Keratinocyte (primary cell): ENCODE results near the gene RSPH1. TPM values are rescaled to one million over a fixed set of nuclear protein-coding genes. Genes with fewer than 3 reads are reported as not detected.

Experiments used
- DNase-seq: peaks from one replicate; pipeline ENCODE4 v3.0.0-alpha.2; 2011; ENCODE audit warnings: low read depth, missing footprints, low spot score
- FAIRE-seq: peaks from 2 replicates; lab custom pipeline; 2011; peaks lifted over from hg19 to GRCh38; lab: Jason Lieb, UNC
- H2AFZ ChIP-seq: 2 replicates; pipeline ENCODE4 v1.6.0; 2012; ENCODE audit warnings: low read length, control low read depth, inconsistent platforms; ENCODE audit not compliant: control insufficient read depth
- H3K27ac ChIP-seq: 2 replicates; pipeline ENCODE4 v1.5.1; 2011; ENCODE audit warnings: low read length; ENCODE audit not compliant: control insufficient read depth, insufficient read depth
- H3K27me3 ChIP-seq: 3 replicates; pipeline ENCODE4 v1.6.0; 2011; ENCODE audit warnings: low read length; ENCODE audit not compliant: control insufficient read depth, insufficient read depth; ENCODE audit errors: extremely low read depth
- H3K36me3 ChIP-seq, 2 experiments: 2 replicates in 1 of 2; 3 replicates in 1 of 2; pipeline ENCODE4 v1.5.1; 2011; ENCODE audit warnings: low read length in 2 of 2, mild to moderate bottlenecking in 1 of 2; ENCODE audit not compliant: control insufficient read depth in 2 of 2, insufficient read depth in 2 of 2; ENCODE audit errors: extremely low read depth in 1 of 2
- H3K4me1 ChIP-seq: 3 replicates; pipeline ENCODE4 v1.5.1; 2011; ENCODE audit warnings: low read length; ENCODE audit not compliant: control insufficient read depth, insufficient read depth; ENCODE audit errors: extremely low read depth
- H3K4me2 ChIP-seq: 3 replicates; pipeline ENCODE4 v1.6.0; 2011; ENCODE audit warnings: low read depth, low read length; ENCODE audit not compliant: control insufficient read depth, insufficient read depth; ENCODE audit errors: extremely low read depth
- H3K4me3 ChIP-seq, 3 experiments: fragments of 200-600 bp in 1 of 3; sonication (generic) in 1 of 3; 2 replicates in 2 of 3; 3 replicates in 1 of 3; pipeline ENCODE4 v1.5.1; 2011 to 2016; ENCODE audit warnings: low read length in 3 of 3, mild to moderate bottlenecking in 3 of 3, control low read depth in 2 of 3, inconsistent platforms in 1 of 3, low read depth in 1 of 3, mixed read lengths in 1 of 3, mixed run types in 1 of 3, moderate library complexity in 1 of 3; ENCODE audit not compliant: control insufficient read depth in 2 of 3, insufficient read depth in 2 of 3; ENCODE audit errors: extremely low read depth in 1 of 3
- H3K79me2 ChIP-seq: 2 replicates; pipeline ENCODE4 v1.6.0; 2012; ENCODE audit warnings: low read length; ENCODE audit not compliant: control insufficient read depth, insufficient read depth
- H3K9ac ChIP-seq: 3 replicates; pipeline ENCODE4 v1.6.0; 2011; ENCODE audit warnings: low read length; ENCODE audit not compliant: control insufficient read depth, insufficient read depth; ENCODE audit errors: extremely low read depth
- H3K9me1 ChIP-seq: 3 replicates; pipeline ENCODE4 v1.6.0; 2011; ENCODE audit warnings: low read length; ENCODE audit not compliant: control insufficient read depth, insufficient read depth; ENCODE audit errors: extremely low read depth
- H3K9me3 ChIP-seq: 2 replicates; pipeline ENCODE4 v1.5.1; 2012; ENCODE audit warnings: low read depth, low read length; ENCODE audit not compliant: control insufficient read depth
- H4K20me1 ChIP-seq: 3 replicates; pipeline ENCODE4 v1.6.0; 2011; ENCODE audit warnings: low read length; ENCODE audit not compliant: control insufficient read depth, insufficient read depth; ENCODE audit errors: extremely low read depth
- CTCF ChIP-seq, 3 experiments: IDR thresholded peaks in 1 of 3; conservative IDR thresholded peaks in 1 of 3; optimal IDR thresholded peaks in 1 of 3; 2 replicates in 2 of 3; 3 replicates in 1 of 3; pipeline versions ENCODE3 to v1.5.1; 2011; ENCODE audit warnings: low read length in 3 of 3, mild to moderate bottlenecking in 3 of 3, moderate library complexity in 2 of 3, control low read depth in 1 of 3, inconsistent platforms in 1 of 3; ENCODE audit not compliant: insufficient read depth in 2 of 3; ENCODE audit errors: extremely low read depth in 1 of 3
- EZH2 ChIP-seq: IDR thresholded peaks from one replicate; pipeline ENCODE4 v1.6.1; 2012; ENCODE audit warnings: inconsistent platforms, mild to moderate bottlenecking, low read length, moderate library complexity
- dilution Hi-C: fragments of 300-500 bp; cut with MboI; formaldehyde crosslinking; loops from one replicate; pipeline ENCODE4 v1.7.0; 2020; ENCODE audit warnings: low sequenced_read_pairs; ENCODE audit not compliant: extremely low pct_ligation_motif_present
- polyA plus RNA-seq, 5 experiments: library from polyadenylated mRNA; depleted of rRNA in 3 of 5; stranded (reverse) in 3 of 5; stranded (forward) in 1 of 5; unstranded in 1 of 5; fragments of >200 nt; gene quantifications; 1 replicate in 1 of 5; 2 replicates in 3 of 5; 3 replicates in 1 of 5; pipeline versions ENCODE4 v1.2.1 to v1.2.3, GENCODE V29; 2011 to 2012; ENCODE audit warnings: missing spikeins in 2 of 5, low read depth in 1 of 5, low replicate concordance in 1 of 5

RSPH1 gene
- polyA plus RNA-seq, 1 donor (not counting 4 experiments of a cell fraction or from before 2014, with no cell fraction given), result 0.50 TPM

GRCh38 chr21:42426876-42427480, 69.0 kb downstream of the RSPH1 start:
- Histone ChIP-seq H3K9me1 (no peaks in the 10 kb centered on the region), H3K9me3 (no peaks in the 10 kb centered on the region), H3K27me3 (peaks cover 4% of the 10 kb centered on the region), H2AFZ (no peak overlapping the region), H3K9ac (no peak overlapping the region), H3K79me2 (no peaks in the 10 kb centered on the region), H3K4me3 (no peak overlapping the region), H3K36me3 (no peaks in the 10 kb centered on the region), H3K4me2 (no peak overlapping the region), H3K4me1 (no peaks in the 10 kb centered on the region), H4K20me1 (no peaks in the 10 kb centered on the region), H3K27ac (no peak overlapping the region)
- DNase-seq (no peak), FAIRE-seq (no peak)
- dilution Hi-C loops, result loop anchor here (10.0 kb wide), 1 partner anchor 82 kb away; no protein-coding TSS in a partner anchor
- TF ChIP-seq EZH2 (no peak), CTCF (optimal IDR thresholded peaks at IDR 0.05 in 1 of 3, IDR thresholded peaks at IDR 0.05 in 1 of 3, conservative IDR thresholded peaks at IDR 0.05 in 1 of 3; ENCODE audit: extremely low read depth in 1 of 3, insufficient read depth in 2 of 3, low read length in 3 of 3) (no peak)

DNA sequence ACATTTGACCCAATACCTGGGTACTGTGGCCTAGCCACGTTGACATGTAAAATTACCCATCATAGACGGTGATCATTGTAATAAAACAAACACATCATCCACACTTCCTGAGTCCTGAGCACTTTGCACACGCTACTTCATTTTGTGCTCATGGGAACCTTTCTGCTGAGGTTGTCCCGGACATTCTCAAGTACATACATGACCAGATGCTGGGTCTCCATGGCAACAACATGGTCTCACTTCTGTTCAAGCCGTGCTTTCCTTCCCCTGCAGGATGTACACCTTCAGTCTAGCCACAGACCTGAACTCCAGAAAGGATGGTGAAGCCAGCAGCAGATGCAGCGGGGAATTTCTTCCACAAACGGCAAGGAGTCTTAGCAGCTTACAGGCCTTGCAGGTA, 69.6 kb downstream of the RSPH1 start:
- H3K36me3 ChIP-seq, result no peaks in the 10 kb centered on the region
- H3K27me3 ChIP-seq, result peaks cover 4% of the 10 kb centered on the region
- dilution Hi-C loops, result loop anchor here (10.0 kb wide), 1 partner anchor 82 kb away; no protein-coding TSS in a partner anchor
- no peaks in the 10 kb centered on the region for H3K4me1 ChIP-seq
- H3K27ac ChIP-seq, result no peak overlapping the region
- no peak overlapping the region for H3K4me3 ChIP-seq
- no peak for FAIRE-seq
- TF ChIP-seq CTCF (optimal IDR thresholded peaks at IDR 0.05 in 1 of 3, IDR thresholded peaks at IDR 0.05 in 1 of 3, conservative IDR thresholded peaks at IDR 0.05 in 1 of 3; ENCODE audit: extremely low read depth in 1 of 3, insufficient read depth in 2 of 3, low read length in 3 of 3) (no peak), EZH2 (no peak)
- no peaks in the 10 kb centered on the region for H4K20me1 ChIP-seq
- no peak overlapping the region for H3K4me2 ChIP-seq
- no peak overlapping the region for H2AFZ ChIP-seq
- DNase-seq, result no peak
- no peaks in the 10 kb centered on the region for H3K79me2 ChIP-seq
- no peaks in the 10 kb centered on the region for H3K9me3 ChIP-seq
- no peaks in the 10 kb centered on the region for H3K9me1 ChIP-seq
- H3K9ac ChIP-seq, result no peak overlapping the region
